ENCODE results near the gene MICU1.

MICU1 gene

DNA sequence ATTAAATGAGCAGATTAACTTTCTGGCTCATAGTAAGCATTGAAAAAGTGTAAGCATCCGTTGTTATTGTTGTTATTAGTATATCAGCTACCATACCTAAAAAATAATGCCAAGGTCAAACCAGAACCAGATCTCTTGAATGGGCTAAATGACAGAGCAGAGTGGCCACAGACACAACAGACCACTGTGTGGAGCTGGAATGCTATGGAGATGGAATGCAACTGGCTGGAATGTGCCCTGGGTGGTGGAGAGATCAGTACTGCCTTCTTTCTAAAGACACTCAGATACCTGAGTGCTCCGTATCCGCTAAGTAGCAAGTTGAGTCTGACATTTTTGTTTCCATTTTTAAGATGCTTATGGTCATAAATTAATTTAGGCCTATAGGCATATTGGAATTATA lies 250.7 kb downstream of the MICU1 start:
- TF ChIP-seq, protein P1, sequence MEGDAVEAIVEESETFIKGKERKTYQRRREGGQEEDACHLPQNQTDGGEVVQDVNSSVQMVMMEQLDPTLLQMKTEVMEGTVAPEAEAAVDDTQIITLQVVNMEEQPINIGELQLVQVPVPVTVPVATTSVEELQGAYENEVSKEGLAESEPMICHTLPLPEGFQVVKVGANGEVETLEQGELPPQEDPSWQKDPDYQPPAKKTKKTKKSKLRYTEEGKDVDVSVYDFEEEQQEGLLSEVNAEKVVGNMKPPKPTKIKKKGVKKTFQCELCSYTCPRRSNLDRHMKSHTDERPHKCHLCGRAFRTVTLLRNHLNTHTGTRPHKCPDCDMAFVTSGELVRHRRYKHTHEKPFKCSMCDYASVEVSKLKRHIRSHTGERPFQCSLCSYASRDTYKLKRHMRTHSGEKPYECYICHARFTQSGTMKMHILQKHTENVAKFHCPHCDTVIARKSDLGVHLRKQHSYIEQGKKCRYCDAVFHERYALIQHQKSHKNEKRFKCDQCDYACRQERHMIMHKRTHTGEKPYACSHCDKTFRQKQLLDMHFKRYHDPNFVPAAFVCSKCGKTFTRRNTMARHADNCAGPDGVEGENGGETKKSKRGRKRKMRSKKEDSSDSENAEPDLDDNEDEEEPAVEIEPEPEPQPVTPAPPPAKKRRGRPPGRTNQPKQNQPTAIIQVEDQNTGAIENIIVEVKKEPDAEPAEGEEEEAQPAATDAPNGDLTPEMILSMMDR (IDR thresholded peaks at IDR 0.05; ENCODE audit: poor library complexity, severe bottlenecking) = no peak
- Histone ChIP-seq H3K27ac (ENCODE audit: poor library complexity, severe bottlenecking) (no peak overlapping the region), H3K4me1 (ENCODE audit: insufficient read depth, poor library complexity, severe bottlenecking) (no peaks in the 10 kb centered on the region), H3K9me3 (ENCODE audit: severe bottlenecking) (no peaks in the 10 kb centered on the region), H3K4me3 (ENCODE audit: severe bottlenecking) (no peak overlapping the region), H3K36me3 (ENCODE audit: low read depth) (no peaks in the 10 kb centered on the region), H3K27me3 (ENCODE audit: insufficient read depth, poor library complexity, severe bottlenecking) (no peaks in the 10 kb centered on the region)
- no peak for ATAC-seq (ENCODE audit: low read depth)
- DNase-seq (ENCODE audit: low spot score) = no peak

- H3K27me3 ChIP-seq (ENCODE audit: insufficient read depth, poor library complexity, severe bottlenecking) = no peaks in the 10 kb centered on the region
- TF ChIP-seq, protein P1 (IDR thresholded peaks at IDR 0.05; ENCODE audit: poor library complexity, severe bottlenecking) = no peak
- no peak for DNase-seq (ENCODE audit: low spot score)
- no peak overlapping the region for H3K27ac ChIP-seq (ENCODE audit: poor library complexity, severe bottlenecking)
- H3K9me3 ChIP-seq (ENCODE audit: severe bottlenecking) = no peaks in the 10 kb centered on the region
- no peak overlapping the region for H3K4me3 ChIP-seq (ENCODE audit: severe bottlenecking)
- H3K36me3 ChIP-seq (ENCODE audit: low read depth) = peaks cover 4% of the 10 kb centered on the region; the same call in 1 of the 2 replicates
- no peak for ATAC-seq (ENCODE audit: low read depth)
- no peaks in the 10 kb centered on the region for H3K4me1 ChIP-seq (ENCODE audit: insufficient read depth, poor library complexity, severe bottlenecking)
These were observed 255.6 kb downstream of the MICU1 start for GRCh38 chr10:72370201-72370722.

DNA sequence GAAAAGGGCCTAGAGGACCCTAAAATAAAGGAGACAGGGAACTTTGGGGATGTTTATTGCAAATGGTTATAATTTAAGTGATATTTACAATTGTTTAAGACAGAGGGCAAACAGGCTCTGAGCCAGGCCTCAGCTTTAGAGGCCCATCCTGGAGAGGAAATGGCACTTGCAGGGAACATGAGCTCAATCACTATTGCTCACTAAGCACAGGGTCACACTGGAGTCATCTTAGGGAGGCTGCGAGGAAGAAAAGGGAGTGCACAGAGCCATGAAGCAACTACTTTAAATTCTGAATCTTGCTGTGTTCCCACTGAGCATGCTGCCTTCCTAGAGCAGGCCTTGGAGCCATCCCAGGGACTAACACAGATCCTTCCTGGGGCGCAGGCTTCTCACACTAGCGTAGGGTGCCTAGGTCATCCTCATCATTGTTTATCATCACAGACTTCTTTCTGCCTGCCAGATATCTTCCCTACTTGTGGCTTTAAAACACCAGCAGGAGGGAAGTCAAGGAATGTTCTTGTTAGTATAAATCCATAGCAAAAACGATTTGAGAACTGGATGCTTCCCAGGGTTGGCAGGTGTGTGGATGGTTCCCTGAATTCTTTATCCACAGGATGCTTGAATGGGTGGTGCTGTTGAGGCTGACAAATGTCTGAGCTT lies 258.4 kb downstream of the MICU1 start:
- no peak for DNase-seq (ENCODE audit: low spot score)
- TF ChIP-seq, protein P1 (IDR thresholded peaks at IDR 0.05; ENCODE audit: poor library complexity, severe bottlenecking) = no peak
- Histone ChIP-seq H3K4me1 (ENCODE audit: insufficient read depth, poor library complexity, severe bottlenecking) (peaks cover 10% of the 10 kb centered on the region), H3K36me3 (ENCODE audit: low read depth) (peaks cover 4% of the 10 kb centered on the region; the same call in 1 of the 2 replicates), H3K27me3 (ENCODE audit: insufficient read depth, poor library complexity, severe bottlenecking) (no peaks in the 10 kb centered on the region), H3K4me3 (ENCODE audit: severe bottlenecking) (no peak overlapping the region), H3K27ac (ENCODE audit: poor library complexity, severe bottlenecking) (no peak overlapping the region), H3K9me3 (ENCODE audit: severe bottlenecking) (no peaks in the 10 kb centered on the region)
- no peak for ATAC-seq (ENCODE audit: low read depth)

- no peak for DNase-seq (ENCODE audit: low spot score)
- TF ChIP-seq, protein P1 (IDR thresholded peaks at IDR 0.05; ENCODE audit: poor library complexity, severe bottlenecking) = no peak
- Histone ChIP-seq H3K9me3 (ENCODE audit: severe bottlenecking) (no peaks in the 10 kb centered on the region), H3K36me3 (ENCODE audit: low read depth) (peaks cover 4% of the 10 kb centered on the region; the same call in 1 of the 2 replicates), H3K4me1 (ENCODE audit: insufficient read depth, poor library complexity, severe bottlenecking) (peaks cover 10% of the 10 kb centered on the region), H3K27me3 (ENCODE audit: insufficient read depth, poor library complexity, severe bottlenecking) (no peaks in the 10 kb centered on the region), H3K27ac (ENCODE audit: poor library complexity, severe bottlenecking) (peak overlapping the region; percentile 60), H3K4me3 (ENCODE audit: severe bottlenecking) (no peak overlapping the region)
- no peak for ATAC-seq (ENCODE audit: low read depth)
These were observed 260.6 kb downstream of the MICU1 start for GRCh38 chr10:72365106-72365895.
